Mesenchymal stem cell (in vitro differentiated cells and primary cell): ENCODE results near the gene KRTAP10-2.

Experiments
- DNase-seq: peaks from one replicate; pipeline ENCODE4 v3.0.0-alpha.2; 2013
- H2AFZ ChIP-seq: one replicate; pipeline ENCODE4 v1.6.1; 2013; ENCODE audit warnings: low read depth, mild to moderate bottlenecking, control low read depth, inconsistent platforms, low read length, moderate library complexity
- H2AK5ac ChIP-seq: 2 replicates; pipeline ENCODE4 v1.6.1; 2013; ENCODE audit warnings: low read length, moderate library complexity, mild to moderate bottlenecking, inconsistent platforms; ENCODE audit not compliant: severe bottlenecking
- H2BK120ac ChIP-seq: one replicate; pipeline ENCODE4 v1.6.1; 2013; ENCODE audit warnings: low read depth, mild to moderate bottlenecking, inconsistent platforms, low read length, moderate library complexity
- H2BK12ac ChIP-seq, 2 experiments: one replicate each; pipeline ENCODE4 v1.6.1; 2013; ENCODE audit warnings: inconsistent platforms in 2 of 2, low read length in 2 of 2, mild to moderate bottlenecking in 2 of 2, moderate library complexity in 2 of 2, control low read depth in 1 of 2
- H2BK15ac ChIP-seq: one replicate; pipeline ENCODE4 v1.6.1; 2013; ENCODE audit warnings: mild to moderate bottlenecking, low read depth, inconsistent platforms; ENCODE audit not compliant: poor library complexity, severe bottlenecking
- H2BK5ac ChIP-seq: 2 replicates; pipeline ENCODE4 v1.6.1; 2013; ENCODE audit warnings: low read depth, mild to moderate bottlenecking, low read length, control low read depth, inconsistent platforms; ENCODE audit not compliant: poor library complexity, severe bottlenecking
- H3K14ac ChIP-seq, 2 experiments: one replicate each; pipeline ENCODE4 v1.6.1; 2013; ENCODE audit warnings: inconsistent platforms in 2 of 2, low read length in 2 of 2, control low read depth in 1 of 2, mild to moderate bottlenecking in 1 of 2, moderate library complexity in 1 of 2
- H3K18ac ChIP-seq, 2 experiments: one replicate each; pipeline ENCODE4 v1.6.1; 2013; ENCODE audit warnings: inconsistent platforms in 2 of 2, low read length in 2 of 2, control low read depth in 1 of 2, low read depth in 1 of 2, mild to moderate bottlenecking in 1 of 2
- H3K23ac ChIP-seq, 2 experiments: one replicate each; pipeline ENCODE4 v1.6.1; 2013; ENCODE audit warnings: inconsistent platforms in 2 of 2, low read length in 2 of 2, mild to moderate bottlenecking in 2 of 2, moderate library complexity in 2 of 2, control low read depth in 1 of 2
- H3K27ac ChIP-seq: 2 replicates; pipeline ENCODE4 v1.5.1; 2013; ENCODE audit warnings: mild to moderate bottlenecking, moderate library complexity, low read length, control low read depth, inconsistent platforms; ENCODE audit not compliant: poor library complexity, severe bottlenecking
- H3K27me3 ChIP-seq, 2 experiments: 2 replicates each; pipeline versions ENCODE4 v1.6.1 to v1.7.0; 2013; ENCODE audit warnings: low read length in 2 of 2, mild to moderate bottlenecking in 2 of 2, moderate library complexity in 2 of 2, control low read depth in 1 of 2, inconsistent platforms in 1 of 2; ENCODE audit not compliant: control insufficient read depth in 1 of 2, insufficient read depth in 1 of 2
- H3K36me3 ChIP-seq, 2 experiments: 2 replicates each; pipeline versions ENCODE4 v1.6.1 to v1.7.0; 2013; ENCODE audit warnings: low read length in 2 of 2, control low read depth in 1 of 2, inconsistent platforms in 1 of 2, low read depth in 1 of 2, mild to moderate bottlenecking in 1 of 2; ENCODE audit not compliant: insufficient read depth in 2 of 2, control insufficient read depth in 1 of 2
- H3K4ac ChIP-seq, 2 experiments: one replicate each; pipeline ENCODE4 v1.6.1; 2013; ENCODE audit warnings: inconsistent platforms in 2 of 2, low read length in 2 of 2, mild to moderate bottlenecking in 2 of 2, moderate library complexity in 2 of 2, control low read depth in 1 of 2, low read depth in 1 of 2
- H3K4me1 ChIP-seq: 2 replicates; pipeline ENCODE4 v1.6.1; 2013; ENCODE audit warnings: low read depth, low read length, control low read depth; ENCODE audit not compliant: control insufficient read depth, insufficient read depth
- H3K4me2 ChIP-seq: 2 replicates; pipeline ENCODE4 v1.6.1; 2013; ENCODE audit warnings: low read length, mild to moderate bottlenecking, inconsistent platforms; ENCODE audit not compliant: poor library complexity, severe bottlenecking
- H3K4me3 ChIP-seq, 2 experiments: 2 replicates each; pipeline versions ENCODE4 v1.5.1 to v1.7.0; 2013; ENCODE audit warnings: low read length in 2 of 2, mild to moderate bottlenecking in 2 of 2, control low read depth in 1 of 2, low read depth in 1 of 2; ENCODE audit not compliant: insufficient read depth in 1 of 2
- H3K79me1 ChIP-seq: replicated peaks from 2 replicates; pipeline ENCODE4 v1.6.1; 2013; ENCODE audit warnings: mild to moderate bottlenecking, control low read depth, low read length, inconsistent platforms; ENCODE audit not compliant: poor library complexity, severe bottlenecking
- H3K9ac ChIP-seq: 2 replicates; pipeline ENCODE4 v1.7.0; 2013; ENCODE audit warnings: mild to moderate bottlenecking, low read length, moderate library complexity
- H3K9me3 ChIP-seq: 2 replicates; pipeline ENCODE4 v1.7.0; 2013; ENCODE audit warnings: mild to moderate bottlenecking, low read length; ENCODE audit not compliant: control insufficient read depth
- H4K8ac ChIP-seq: one replicate; pipeline ENCODE4 v1.6.1; 2013; ENCODE audit warnings: inconsistent platforms, mild to moderate bottlenecking, low read length, moderate library complexity
- H4K91ac ChIP-seq: one replicate; pipeline ENCODE4 v1.6.1; 2013; ENCODE audit warnings: mild to moderate bottlenecking, low read length, inconsistent platforms
- WGBS: methylation state at CpG from one replicate; pipeline ENCODE4 v1.1.7; 2013; ENCODE audit warnings: mixed read lengths; 5-methylcytosine and 5-hydroxymethylcytosine counted together

KRTAP10-2 gene

GRCh38 chr21:44519346-44520325 lies 31.7 kb downstream of the KRTAP10-2 start:
- no peak overlapping the region for H3K23ac ChIP-seq
- no peak overlapping the region for H2BK120ac ChIP-seq
- H2AK5ac ChIP-seq, result no peak overlapping the region
- H3K9me3 ChIP-seq, result peaks cover 3% of the 10 kb centered on the region
- H4K91ac ChIP-seq, result no peak overlapping the region
- no peak overlapping the region for H2BK12ac ChIP-seq
- no peak overlapping the region for H3K4me2 ChIP-seq
- H3K14ac ChIP-seq, result no peak overlapping the region
- no peak overlapping the region for H3K27ac ChIP-seq
- no peak overlapping the region for H3K9ac ChIP-seq
- no peaks in the 10 kb centered on the region for H3K36me3 ChIP-seq
- no peak overlapping the region for H3K4ac ChIP-seq
- H4K8ac ChIP-seq, result no peak overlapping the region
- H2BK5ac ChIP-seq, result no peak overlapping the region
- no peak overlapping the region for H2AFZ ChIP-seq
- peaks cover 5% of the 10 kb centered on the region for H3K4me1 ChIP-seq
- WGBS, result 89% methylated on average over 27 of the region's 28 CpGs
- H3K4me3 ChIP-seq, result no peak overlapping the region
- DNase-seq, result no peak
- H2BK15ac ChIP-seq, result no peak overlapping the region
- no peak overlapping the region for H3K18ac ChIP-seq
- H3K27me3 ChIP-seq, result no peaks in the 10 kb centered on the region
- H3K79me1 ChIP-seq, result no peaks in the 10 kb centered on the region

- DNase-seq, result no peak
- Histone ChIP-seq H2BK5ac (no peak overlapping the region), H3K4me3 (no peak overlapping the region), H3K27ac (no peak overlapping the region), H3K23ac (no peak overlapping the region), H3K4me2 (no peak overlapping the region), H3K27me3 (no peaks in the 10 kb centered on the region), H3K4ac (no peak overlapping the region), H3K9ac (no peak overlapping the region), H3K79me1 (no peaks in the 10 kb centered on the region), H3K4me1 (peaks cover 5% of the 10 kb centered on the region), H4K91ac (no peak overlapping the region), H3K36me3 (no peaks in the 10 kb centered on the region), H3K9me3 (peaks cover 3% of the 10 kb centered on the region), H3K14ac (no peak overlapping the region), H4K8ac (no peak overlapping the region), H2BK120ac (no peak overlapping the region), H2BK15ac (no peak overlapping the region), H2BK12ac (no peak overlapping the region), H2AFZ (no peak overlapping the region), H2AK5ac (no peak overlapping the region), H3K18ac (no peak overlapping the region)
- 86% methylated on average over 12 of the region's 12 CpGs for WGBS
Measured at GRCh38 chr21:44518686-44519085, 32.6 kb downstream of the KRTAP10-2 start.

- no peak overlapping the region for H3K4me3 ChIP-seq
- H4K8ac ChIP-seq, result no peak overlapping the region
- H2BK5ac ChIP-seq, result no peak overlapping the region
- no peak overlapping the region for H2BK12ac ChIP-seq
- peaks cover 5% of the 10 kb centered on the region for H3K4me1 ChIP-seq
- peaks cover 3% of the 10 kb centered on the region for H3K9me3 ChIP-seq
- H2BK15ac ChIP-seq, result no peak overlapping the region
- H3K79me1 ChIP-seq, result no peaks in the 10 kb centered on the region
- no peak overlapping the region for H2AFZ ChIP-seq
- H3K27ac ChIP-seq, result no peak overlapping the region
- no peak overlapping the region for H3K9ac ChIP-seq
- no peak overlapping the region for H3K14ac ChIP-seq
- H4K91ac ChIP-seq, result no peak overlapping the region
- H2BK120ac ChIP-seq, result no peak overlapping the region
- no peak for DNase-seq
- H3K4ac ChIP-seq, result no peak overlapping the region
- no peak overlapping the region for H3K18ac ChIP-seq
- H3K27me3 ChIP-seq, result no peaks in the 10 kb centered on the region
- H2AK5ac ChIP-seq, result no peak overlapping the region
- H3K36me3 ChIP-seq, result no peaks in the 10 kb centered on the region
- no peak overlapping the region for H3K23ac ChIP-seq
- H3K4me2 ChIP-seq, result no peak overlapping the region
- WGBS, result 89% methylated on average over 15 of the region's 15 CpGs
Measured at GRCh38 chr21:44517175-44517899, 34.0 kb downstream of the KRTAP10-2 start.

DNA sequence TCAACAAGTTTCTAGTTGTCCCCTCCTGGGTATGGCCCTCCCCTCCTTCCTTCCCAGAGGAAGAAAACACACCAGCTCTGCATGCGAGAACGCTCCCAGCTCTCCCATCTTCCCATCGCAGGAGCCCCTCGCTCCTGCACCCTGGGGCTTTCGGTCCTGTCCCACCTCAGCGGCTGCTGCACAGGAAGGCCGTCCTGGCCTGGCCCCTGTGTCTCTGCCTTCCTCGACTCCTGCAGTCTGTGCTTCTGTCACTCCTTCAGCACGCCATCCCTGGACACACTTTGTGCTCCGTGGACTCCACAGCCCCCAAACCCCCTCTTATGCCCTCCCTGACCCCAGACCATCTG lies 34.5 kb downstream of the KRTAP10-2 start:
- Histone ChIP-seq H2BK12ac (no peak overlapping the region), H3K9ac (no peak overlapping the region), H3K36me3 (no peaks in the 10 kb centered on the region), H3K23ac (no peak overlapping the region), H2BK120ac (no peak overlapping the region), H3K79me1 (no peaks in the 10 kb centered on the region), H3K4me3 (no peak overlapping the region), H3K27ac (no peak overlapping the region), H3K27me3 (peaks cover 4% of the 10 kb centered on the region in 2 experiments), H3K9me3 (peaks cover 3% of the 10 kb centered on the region), H3K18ac (no peak overlapping the region), H4K8ac (no peak overlapping the region), H4K91ac (no peak overlapping the region), H3K4ac (no peak overlapping the region), H2BK5ac (no peak overlapping the region), H2AFZ (no peak overlapping the region), H3K4me1 (peaks cover 5% of the 10 kb centered on the region), H2BK15ac (no peak overlapping the region), H2AK5ac (no peak overlapping the region), H3K14ac (no peak overlapping the region), H3K4me2 (no peak overlapping the region)
- no peak for DNase-seq
- 91% methylated on average over 10 of the region's 10 CpGs for WGBS
